Loucy (cell line): ENCODE results near the gene SLCO4A1.
A peak's percentile ranks its signal among the peaks of the same experiment; 100 is the strongest.

ENCODE experiments used
- EZH2phosphoT487 ChIP-seq: fragments of 200-600 bp; IDR thresholded peaks from 2 replicates; pipeline ENCODE4 v1.6.1; 2018; ENCODE audit warnings: antibody characterized with exemption, mild to moderate bottlenecking, moderate library complexity, borderline replicate concordance
- TF ChIP-seq, protein P1 (sequence below): fragments of 200-600 bp; sonication (generic); conservative IDR thresholded peaks from 2 replicates; pipeline ENCODE4 v1.5.1; 2014; ENCODE audit warnings: mild to moderate bottlenecking, antibody characterized with exemption, low read length

DNA sequence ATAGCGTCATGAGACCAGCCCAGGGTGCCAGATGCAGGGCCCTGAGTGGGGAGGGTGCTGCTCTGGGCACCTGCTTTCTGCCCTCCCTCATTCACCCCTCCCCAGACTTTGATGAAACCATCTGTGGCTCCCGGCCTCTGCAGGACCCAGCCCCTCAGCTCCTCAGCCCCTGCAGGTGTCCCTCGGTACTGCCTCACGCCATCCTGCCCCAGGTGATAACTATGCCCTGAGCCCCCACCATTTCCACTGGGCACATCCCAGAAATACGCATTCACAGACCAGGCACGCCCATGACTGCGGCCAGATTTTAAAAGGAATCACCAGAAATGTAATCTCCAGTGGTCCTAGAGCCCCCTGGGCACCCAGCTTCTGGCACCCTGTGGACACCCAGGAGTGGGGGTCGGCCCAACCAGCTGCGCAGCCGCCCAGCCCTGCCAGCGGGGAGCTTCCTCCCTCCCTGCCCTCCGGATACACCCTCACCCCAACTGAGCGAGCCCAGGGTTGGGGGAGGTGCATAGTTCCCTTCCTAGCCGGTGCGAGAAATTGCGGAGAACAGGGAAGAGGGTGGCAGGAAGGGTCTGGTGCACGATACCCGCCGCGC, 65.7 kb downstream of the SLCO4A1 start:
- TF ChIP-seq, protein P1, sequence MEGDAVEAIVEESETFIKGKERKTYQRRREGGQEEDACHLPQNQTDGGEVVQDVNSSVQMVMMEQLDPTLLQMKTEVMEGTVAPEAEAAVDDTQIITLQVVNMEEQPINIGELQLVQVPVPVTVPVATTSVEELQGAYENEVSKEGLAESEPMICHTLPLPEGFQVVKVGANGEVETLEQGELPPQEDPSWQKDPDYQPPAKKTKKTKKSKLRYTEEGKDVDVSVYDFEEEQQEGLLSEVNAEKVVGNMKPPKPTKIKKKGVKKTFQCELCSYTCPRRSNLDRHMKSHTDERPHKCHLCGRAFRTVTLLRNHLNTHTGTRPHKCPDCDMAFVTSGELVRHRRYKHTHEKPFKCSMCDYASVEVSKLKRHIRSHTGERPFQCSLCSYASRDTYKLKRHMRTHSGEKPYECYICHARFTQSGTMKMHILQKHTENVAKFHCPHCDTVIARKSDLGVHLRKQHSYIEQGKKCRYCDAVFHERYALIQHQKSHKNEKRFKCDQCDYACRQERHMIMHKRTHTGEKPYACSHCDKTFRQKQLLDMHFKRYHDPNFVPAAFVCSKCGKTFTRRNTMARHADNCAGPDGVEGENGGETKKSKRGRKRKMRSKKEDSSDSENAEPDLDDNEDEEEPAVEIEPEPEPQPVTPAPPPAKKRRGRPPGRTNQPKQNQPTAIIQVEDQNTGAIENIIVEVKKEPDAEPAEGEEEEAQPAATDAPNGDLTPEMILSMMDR, result peak; percentile 51
- TF ChIP-seq EZH2phosphoT487, result no peak
